Muscle of leg (tissue), 11 donors: Measurements from ENCODE around the gene COL27A1. TPM values are rescaled to one million over a fixed set of nuclear protein-coding genes. Genes with fewer than 3 reads are reported as not detected.

Experiments used
- DNase-seq: peaks from one replicate; pipeline ENCODE4 v3.0.0; 2013
- H3K27ac ChIP-seq: one replicate; pipeline ENCODE4 v1.5.1; 2013; ENCODE audit warnings: mild to moderate bottlenecking, low read length, control low read depth
- H3K27me3 ChIP-seq: one replicate; pipeline ENCODE4 v1.6.1; 2013; ENCODE audit warnings: low read length; ENCODE audit not compliant: control insufficient read depth, insufficient read depth
- H3K36me3 ChIP-seq: one replicate; pipeline ENCODE4 v1.6.1; 2013; ENCODE audit warnings: low read length; ENCODE audit not compliant: control insufficient read depth, insufficient read depth
- H3K4me1 ChIP-seq: one replicate; pipeline ENCODE4 v1.6.1; 2013; ENCODE audit warnings: low read length; ENCODE audit not compliant: control insufficient read depth, insufficient read depth
- H3K4me3 ChIP-seq: one replicate; pipeline ENCODE4 v1.5.1; 2013; ENCODE audit warnings: low read length, control low read depth
- H3K9me3 ChIP-seq: replicated peaks from 2 replicates; pipeline ENCODE4 v1.6.1; 2013; ENCODE audit warnings: low read depth, low read length; ENCODE audit not compliant: control insufficient read depth
- WGBS: methylation state at CpG from one replicate; pipeline ENCODE4 v1.1.5; 2013; ENCODE audit warnings: missing lambda C conversion rate; ENCODE audit not compliant: insufficient coverage; 5-methylcytosine and 5-hydroxymethylcytosine counted together
- polyA plus RNA-seq, 8 donors: library from polyadenylated mRNA; unstranded; fragments of 120-200 nt; gene quantifications; one replicate each; pipeline versions ENCODE4 v1.2.1 to v1.2.3, GENCODE V29; 2013; ENCODE audit warnings: inconsistent platforms in 1 of 8, low replicate concordance in 1 of 8; ENCODE audit not compliant: insufficient read length in 8 of 8, insufficient read depth in 1 of 8
- total RNA-seq: library from RNA; stranded (reverse); fragments of 120-200 nt; gene quantifications from one replicate; pipeline ENCODE4 v1.2.4, GENCODE V29; 2013

COL27A1 gene
- total and polyA plus RNA-seq, 9 donors: 22.1 to 41.3 (median 33.9) TPM

DNA sequence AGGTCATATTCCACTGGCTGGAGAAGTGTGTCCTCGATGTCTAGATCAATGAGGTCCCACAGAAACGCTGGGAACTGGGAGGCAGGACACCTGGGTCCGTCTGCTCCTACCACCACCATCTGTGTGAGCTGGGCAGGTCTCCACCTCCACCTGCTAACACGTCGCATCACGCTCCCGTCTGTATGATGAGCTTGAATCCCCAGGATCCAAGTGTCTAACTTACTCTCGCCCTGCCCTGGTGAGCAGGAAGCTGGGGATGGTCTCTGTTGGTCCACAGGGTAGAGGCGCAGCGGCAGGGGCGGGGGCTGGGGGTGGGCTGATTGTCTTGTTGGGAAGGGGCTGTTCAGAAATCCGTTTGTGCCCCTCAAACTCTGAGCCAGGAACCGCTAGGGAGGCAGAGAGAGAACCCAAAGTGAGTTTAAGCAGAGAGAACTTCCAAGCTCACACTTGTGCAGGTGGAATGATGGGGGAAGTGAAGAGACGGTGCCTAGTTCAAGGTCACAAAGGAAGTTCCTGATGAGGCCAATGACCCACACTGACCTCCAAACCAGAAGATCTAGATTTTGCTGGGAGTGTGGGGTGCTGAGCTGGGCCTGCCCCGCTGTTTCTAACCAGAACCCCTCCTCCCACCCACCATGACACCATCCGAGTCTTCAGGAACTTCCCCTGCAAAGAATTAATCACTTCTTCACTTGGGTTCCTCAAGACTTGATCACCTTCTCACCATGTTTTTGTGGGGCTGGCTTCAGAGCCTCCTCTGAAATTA lies 195.5 kb downstream of the COL27A1 start:
- no peaks in the 10 kb centered on the region for H3K9me3 ChIP-seq
- 88% methylated on average over 8 of the region's 16 CpGs for WGBS
- H3K4me1 ChIP-seq: no peaks in the 10 kb centered on the region
- H3K27ac ChIP-seq: no peak overlapping the region
- peaks cover 54% of the 10 kb centered on the region for H3K36me3 ChIP-seq
- no peaks in the 10 kb centered on the region for H3K27me3 ChIP-seq
- no peak for DNase-seq
- H3K4me3 ChIP-seq: no peak overlapping the region

DNA sequence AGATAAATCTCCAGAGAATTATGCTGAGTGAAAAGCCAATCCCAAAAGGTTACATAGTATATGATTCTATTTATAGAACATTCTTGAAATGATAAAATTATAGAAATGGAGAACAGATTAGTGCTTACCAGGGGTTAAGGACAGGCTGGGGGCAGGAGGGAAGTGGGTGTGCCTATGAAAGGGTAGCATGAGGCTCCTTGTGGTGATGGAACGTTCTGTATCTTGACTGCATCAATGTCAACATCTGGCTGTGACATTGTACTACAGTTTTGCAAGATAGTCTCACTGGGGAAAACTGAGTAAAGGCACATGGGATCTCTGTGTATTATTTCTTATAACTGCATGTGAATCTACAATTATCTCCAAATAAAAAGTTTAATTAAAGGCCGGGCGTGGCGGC lies 196.6 kb downstream of the COL27A1 start:
- WGBS: no CpG with 5 or more reads among the region's 4 CpGs
- no peak overlapping the region for H3K4me3 ChIP-seq
- no peak overlapping the region for H3K27ac ChIP-seq
- no peaks in the 10 kb centered on the region for H3K9me3 ChIP-seq
- H3K4me1 ChIP-seq: no peaks in the 10 kb centered on the region
- peaks cover 51% of the 10 kb centered on the region for H3K36me3 ChIP-seq
- no peaks in the 10 kb centered on the region for H3K27me3 ChIP-seq
- no peak for DNase-seq

GRCh38 chr9:114355821-114356220 lies 200.5 kb downstream of the COL27A1 start:
- H3K27me3 ChIP-seq: no peaks in the 10 kb centered on the region
- H3K36me3 ChIP-seq: peaks cover 45% of the 10 kb centered on the region
- no peak for DNase-seq
- H3K4me1 ChIP-seq: no peaks in the 10 kb centered on the region
- no peaks in the 10 kb centered on the region for H3K9me3 ChIP-seq
- 76% methylated on average over 2 of the region's 6 CpGs for WGBS
- no peak overlapping the region for H3K27ac ChIP-seq
- H3K4me3 ChIP-seq: no peak overlapping the region

DNA sequence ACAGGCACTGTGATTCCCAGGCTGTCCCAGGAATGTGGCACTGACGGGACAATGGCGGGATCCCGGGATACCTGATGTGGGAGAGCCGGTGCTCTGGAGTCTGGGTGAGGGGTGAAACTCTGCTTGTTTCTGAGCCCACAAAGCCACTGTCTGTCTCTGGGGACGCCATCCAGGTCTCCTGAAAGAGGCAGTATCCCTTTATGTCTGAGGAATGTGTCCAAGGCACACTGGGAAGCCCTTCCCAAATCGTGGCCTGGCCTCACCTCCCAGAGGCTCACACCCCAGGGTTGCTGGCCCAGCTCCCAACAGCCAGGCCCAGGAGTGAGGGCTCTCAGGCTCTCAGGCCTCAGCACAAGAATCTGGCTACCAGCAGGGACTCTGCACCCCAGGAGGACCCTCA lies 201.5 kb downstream of the COL27A1 start:
- Histone ChIP-seq H3K27ac (no peak overlapping the region), H3K36me3 (peaks cover 55% of the 10 kb centered on the region), H3K4me1 (no peaks in the 10 kb centered on the region), H3K27me3 (no peaks in the 10 kb centered on the region), H3K4me3 (no peak overlapping the region), H3K9me3 (no peaks in the 10 kb centered on the region)
- DNase-seq: no peak
- WGBS: 80% methylated on average over 1 of the region's 6 CpGs

DNA sequence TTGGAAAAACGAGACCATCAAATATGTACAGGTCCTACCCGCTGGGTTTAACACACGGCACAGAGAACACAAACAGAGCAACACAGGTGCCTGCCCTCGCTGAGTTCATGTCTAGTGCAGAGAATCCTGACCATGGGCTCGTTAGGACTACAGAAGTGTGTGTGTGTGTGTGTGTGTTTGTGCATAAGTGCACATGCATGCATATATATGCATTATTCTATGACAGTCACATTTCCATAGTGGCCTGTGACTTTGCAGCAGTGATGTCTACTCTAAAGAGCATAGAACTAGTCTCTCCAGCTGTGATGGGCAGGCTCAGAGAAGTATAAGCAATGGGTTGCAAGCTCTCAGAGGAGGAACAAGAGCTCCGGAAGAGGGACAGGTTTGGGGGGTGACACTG lies 202.0 kb downstream of the COL27A1 start:
- H3K9me3 ChIP-seq: no peaks in the 10 kb centered on the region
- H3K36me3 ChIP-seq: peaks cover 57% of the 10 kb centered on the region
- H3K27ac ChIP-seq: no peak overlapping the region
- no peaks in the 10 kb centered on the region for H3K4me1 ChIP-seq
- DNase-seq: no peak
- no peak overlapping the region for H3K4me3 ChIP-seq
- 92% methylated on average over 5 of the region's 6 CpGs for WGBS
- H3K27me3 ChIP-seq: no peaks in the 10 kb centered on the region

DNA sequence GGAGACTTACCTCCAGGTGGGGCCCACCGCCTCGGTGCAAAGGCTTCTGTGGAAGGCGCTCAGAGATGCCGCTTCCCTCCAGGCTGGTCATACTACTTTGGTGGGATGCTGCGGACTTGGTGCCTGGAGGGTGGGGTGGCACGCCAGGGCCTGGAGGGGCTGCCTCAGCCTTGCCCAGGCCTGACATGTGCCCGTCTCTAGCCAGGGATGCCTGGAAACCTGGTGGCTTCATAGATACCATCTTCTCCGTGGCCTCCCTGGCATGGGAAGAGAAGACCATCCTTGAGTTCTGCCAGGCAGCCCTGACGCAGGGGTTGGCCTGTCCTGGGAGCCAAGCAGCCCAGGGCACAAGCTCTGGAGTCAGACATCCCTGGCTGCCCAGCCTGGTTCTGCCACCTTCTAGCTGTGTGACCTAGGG lies 202.6 kb downstream of the COL27A1 start:
- Histone ChIP-seq H3K27me3 (no peaks in the 10 kb centered on the region), H3K9me3 (no peaks in the 10 kb centered on the region), H3K4me3 (no peak overlapping the region), H3K27ac (no peak overlapping the region), H3K4me1 (no peaks in the 10 kb centered on the region), H3K36me3 (peaks cover 62% of the 10 kb centered on the region)
- DNase-seq: no peak
- WGBS: 98% methylated on average over 5 of the region's 9 CpGs

- Histone ChIP-seq H3K27ac (no peak overlapping the region), H3K36me3 (peaks cover 79% of the 10 kb centered on the region), H3K27me3 (no peaks in the 10 kb centered on the region), H3K4me1 (no peaks in the 10 kb centered on the region), H3K9me3 (no peaks in the 10 kb centered on the region), H3K4me3 (no peak overlapping the region)
- 94% methylated on average over 5 of the region's 7 CpGs for WGBS
- no peak for DNase-seq
Measured at GRCh38 chr9:114359801-114360200, 204.5 kb downstream of the COL27A1 start.

DNA sequence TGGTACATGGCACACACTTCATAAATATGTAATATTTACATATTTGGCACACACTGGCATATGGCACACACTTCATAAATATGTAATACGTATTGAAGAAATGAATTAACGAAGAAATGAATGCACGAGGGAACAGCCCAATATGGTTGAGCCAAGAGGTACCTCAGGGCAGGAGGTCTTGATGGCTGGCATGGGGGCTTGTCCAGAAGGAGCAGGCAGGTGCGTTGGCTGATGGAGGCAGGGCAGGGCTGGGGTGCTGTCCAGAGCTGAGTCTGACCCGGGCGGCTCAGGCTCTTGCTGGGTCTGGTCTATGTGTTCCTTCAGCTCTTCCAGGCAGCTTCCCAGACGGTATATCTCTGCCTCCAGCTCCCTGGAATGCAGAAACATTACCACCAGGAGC lies 206.2 kb downstream of the COL27A1 start:
- Histone ChIP-seq H3K9me3 (no peaks in the 10 kb centered on the region), H3K27ac (no peak overlapping the region)
- WGBS: 93% methylated on average over 7 of the region's 7 CpGs

More for the DNA sequence above, 206.2 kb downstream of the COL27A1 start:
- no peak for DNase-seq
- no peaks in the 10 kb centered on the region for H3K4me1 ChIP-seq
- peaks cover 73% of the 10 kb centered on the region for H3K36me3 ChIP-seq
- H3K27me3 ChIP-seq: no peaks in the 10 kb centered on the region
- no peak overlapping the region for H3K4me3 ChIP-seq

Other genes with a start within 250 kb of the COL27A1 start
- gene AMBP, start 77.2 kb upstream of the COL27A1 start, total RNA-seq: 0.58 TPM
- gene AMBP, start 77.2 kb upstream of the COL27A1 start, polyA plus RNA-seq: 10 to 100 TPM in 1 of 8 donors, 1 to 10 TPM in 1, under 1 TPM in 2, not detected in 4; 0.21 to 11.8 (median 3.2) TPM
- gene KIF12, start 56.2 kb upstream of the COL27A1 start, total RNA-seq: 0.13 TPM
- 1 to 10 TPM in 2 of 8 donors, under 1 TPM in 6; 0.05 to 7.2 (median 0.35) TPM for gene KIF12, start 56.2 kb upstream of the COL27A1 start, polyA plus RNA-seq
- 0.49 TPM for gene ORM1, start 167.6 kb downstream of the COL27A1 start, total RNA-seq
- gene ORM1, start 167.6 kb downstream of the COL27A1 start, polyA plus RNA-seq: 1 to 10 TPM in 1 of 8 donors, under 1 TPM in 7; 0.25 to 2.6 (median 0.66) TPM
- not detected for gene ORM2, start 174.3 kb downstream of the COL27A1 start, total RNA-seq
- gene ORM2, start 174.3 kb downstream of the COL27A1 start, polyA plus RNA-seq: under 1 TPM in 3 of 8 donors, not detected in 5; 0.33 to 0.40 (median 0.36) TPM
- 8.4 TPM for gene AKNA, start 232.4 kb downstream of the COL27A1 start, total RNA-seq
- gene AKNA, start 232.4 kb downstream of the COL27A1 start, polyA plus RNA-seq: 10 to 100 TPM in 5 of 8 donors, 1 to 10 TPM in 3; 7.0 to 14.6 (median 10.2) TPM